A673 (cell line): ENCODE measurements around the gene IDI2. TPM values are rescaled to one million over a fixed set of nuclear protein-coding genes. Genes with fewer than 3 reads are reported as not detected.

Experiments
- BruUV-seq: library from RNA; stranded (reverse); fragments of 400-500 nt; replicated peaks from 2 replicates; lab custom pipeline; 2021; lab: Mats Ljungman, UMichigan
- CTCF ChIA-PET: fragments of 300-600 bp; sonication (Branson Sonifier 250); formaldehyde crosslinking; loops from one replicate; lab custom pipeline; 2022; ENCODE audit warnings: antibody characterized with exemption; lab: Charles Lee
- POLR2A ChIA-PET: fragments of 300-600 bp; sonication (Branson Sonifier 250); formaldehyde crosslinking; loops from one replicate; lab custom pipeline; 2022; ENCODE audit warnings: antibody characterized with exemption; ENCODE audit not compliant: low non-redundant PET; lab: Charles Lee
- DNase-seq: peaks from one replicate; pipeline ENCODE4 v3.0.0-alpha.2; 2015; ENCODE audit warnings: low spot score
- H3K27ac ChIP-seq: fragments of 200-600 bp; sonication (generic); 2 replicates; pipeline ENCODE4 v1.5.1; 2016; ENCODE audit warnings: mixed run types, low read depth, mild to moderate bottlenecking, mixed read lengths, antibody characterized with exemption, low read length; ENCODE audit not compliant: poor library complexity, severe bottlenecking
- H3K27me3 ChIP-seq: fragments of 200-600 bp; sonication (generic); replicated peaks from 2 replicates; pipeline ENCODE4 v1.6.1; 2017; ENCODE audit warnings: mixed run types, low read depth, mild to moderate bottlenecking, mixed read lengths, antibody characterized with exemption, low read length; ENCODE audit not compliant: insufficient read depth, poor library complexity
- H3K36me3 ChIP-seq: fragments of 200-600 bp; sonication (generic); 2 replicates; pipeline ENCODE4 v1.6.1; 2016; ENCODE audit warnings: mixed run types, mild to moderate bottlenecking, mixed read lengths, antibody characterized with exemption, low read length; ENCODE audit not compliant: insufficient read depth, poor library complexity, severe bottlenecking
- H3K4me1 ChIP-seq: fragments of 200-600 bp; sonication (generic); 2 replicates; pipeline ENCODE4 v1.6.1; 2017; ENCODE audit warnings: mixed run types, mild to moderate bottlenecking, mixed read lengths, antibody characterized with exemption, low read length; ENCODE audit not compliant: insufficient read depth, poor library complexity, severe bottlenecking
- H3K4me3 ChIP-seq: fragments of 200-600 bp; sonication (generic); 2 replicates; pipeline ENCODE4 v1.5.1; 2016; ENCODE audit warnings: low read depth, mixed run types, mild to moderate bottlenecking, mixed read lengths, low read length; ENCODE audit not compliant: poor library complexity, severe bottlenecking
- H3K9me3 ChIP-seq: fragments of 200-600 bp; sonication (generic); 2 replicates; pipeline ENCODE4 v1.6.1; 2016; ENCODE audit warnings: mixed run types, low read depth, mild to moderate bottlenecking, mixed read lengths, antibody characterized with exemption, low read length; ENCODE audit not compliant: poor library complexity, severe bottlenecking
- CTCF ChIP-seq: fragments of 300-800, 200-600 bp; sonication (generic); conservative IDR thresholded peaks from 2 replicates; pipeline ENCODE4 v1.5.1; 2017; ENCODE audit warnings: low read depth, mild to moderate bottlenecking, antibody characterized with exemption, low read length, moderate library complexity, mixed read lengths
- EZH2 ChIP-seq: fragments of 200-600 bp; sonication (generic); IDR thresholded peaks from 2 replicates; pipeline ENCODE4 v1.6.1; 2017; ENCODE audit warnings: borderline replicate concordance, low read depth, mild to moderate bottlenecking, mixed read lengths, antibody characterized with exemption, low read length; ENCODE audit not compliant: poor library complexity, severe bottlenecking
- intact Hi-C: fragments of 100-400 bp; cut with micrococcal nuclease; formaldehyde crosslinking; loops from one replicate; pipeline ENCODE4 v1.10.0; 2022; ENCODE audit not compliant: unreplicated experiment
- total RNA-seq: library from RNA; stranded (reverse); gene quantifications from 2 replicates; pipeline ENCODE4 v1.2.3, GENCODE V29; 2021

IDI2 gene
- total RNA-seq, 1 experiment from 2014 or later = not detected

DNA sequence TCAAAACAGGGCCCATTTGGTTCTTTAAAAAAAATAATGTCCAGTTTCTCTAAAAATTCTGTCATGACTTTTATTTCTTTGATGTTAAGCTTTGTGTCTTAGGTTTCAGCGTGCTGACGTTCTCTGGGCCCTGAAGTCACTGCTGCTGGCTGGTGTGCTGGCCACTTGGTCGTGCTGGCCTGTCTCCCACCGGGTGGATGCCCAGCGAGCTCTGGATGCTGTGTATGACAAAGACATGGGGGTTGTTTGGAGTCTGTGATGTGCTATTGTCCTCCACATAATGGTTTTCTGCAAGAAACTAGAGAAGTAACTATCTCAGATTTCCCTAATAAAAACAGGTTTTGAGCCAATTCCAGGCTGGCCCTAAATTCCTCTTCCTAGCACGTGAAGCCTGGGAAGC, 9.5 kb upstream of the IDI2 start:
- DNase-seq = no peak
- no peaks in the 10 kb centered on the region for H3K4me1 ChIP-seq
- no peak overlapping the region for H3K4me3 ChIP-seq
- TF ChIP-seq EZH2 (no peak), CTCF (no peak)
- no peaks in the 10 kb centered on the region for H3K9me3 ChIP-seq
- ChIA-PET CTCF (no interaction called here), POLR2A (no interaction called here)
- BruUV-seq = no TSS peak
- peaks cover 19% of the 10 kb centered on the region for H3K36me3 ChIP-seq
- no peak overlapping the region for H3K27ac ChIP-seq
- intact Hi-C loops = no loop called here
- no peaks in the 10 kb centered on the region for H3K27me3 ChIP-seq

DNA sequence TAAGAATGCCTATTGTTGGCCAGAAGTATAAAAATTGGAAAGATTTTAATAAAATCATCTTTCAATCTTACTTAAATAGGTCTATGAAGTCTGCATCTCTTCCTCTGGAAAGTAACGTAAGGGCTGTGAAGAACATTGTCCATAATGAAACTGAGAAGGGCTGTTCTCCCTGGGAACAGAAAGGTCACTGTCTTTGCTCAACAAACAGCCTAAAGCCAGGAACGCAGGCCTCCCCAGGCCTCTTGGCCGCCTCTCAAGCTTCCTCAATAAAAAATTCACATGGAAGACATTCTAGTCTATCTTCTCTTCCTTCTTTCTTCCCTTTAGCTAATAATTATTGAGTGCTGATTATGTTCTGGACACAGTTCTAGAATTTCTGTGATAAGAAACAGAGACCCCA, 9.1 kb upstream of the IDI2 start:
- DNase-seq = no peak
- no peaks in the 10 kb centered on the region for H3K27me3 ChIP-seq
- BruUV-seq = no TSS peak
- no peak overlapping the region for H3K27ac ChIP-seq
- H3K9me3 ChIP-seq = no peaks in the 10 kb centered on the region
- no peaks in the 10 kb centered on the region for H3K4me1 ChIP-seq
- H3K4me3 ChIP-seq = no peak overlapping the region
- H3K36me3 ChIP-seq = peaks cover 15% of the 10 kb centered on the region
- CTCF ChIA-PET = no interaction called here
- intact Hi-C loops = no loop called here
- TF ChIP-seq EZH2 (no peak), CTCF (no peak)
- POLR2A ChIA-PET = no interaction called here

- H3K9me3 ChIP-seq = no peaks in the 10 kb centered on the region
- H3K27me3 ChIP-seq = no peaks in the 10 kb centered on the region
- H3K27ac ChIP-seq = no peak overlapping the region
- POLR2A ChIA-PET = interaction anchor here (0.6 kb wide), 1 partner anchor 40 kb away, joined by 3 read pairs; no protein-coding TSS in a partner anchor
- H3K36me3 ChIP-seq = peaks cover 6% of the 10 kb centered on the region
- DNase-seq = no peak
- H3K4me1 ChIP-seq = no peaks in the 10 kb centered on the region
- no peak for TF ChIP-seq EZH2
- no peak for TF ChIP-seq CTCF
- CTCF ChIA-PET = no interaction called here
- no TSS peak for BruUV-seq
- intact Hi-C loops = no loop called here
- no peak overlapping the region for H3K4me3 ChIP-seq
Observed at GRCh38 chr10:1033601-1034000, 7.9 kb upstream of the IDI2 start.
